Activated naive CD4-positive, alpha-beta T cell treated with anti-CD3 and anti-CD28 coated beads for 36 hours (primary cell): Measurements from ENCODE around the gene PLXNA4. TPM values are rescaled to one million over a fixed set of nuclear protein-coding genes. Genes with fewer than 3 reads are reported as not detected.

Source experiments
- CTCF ChIA-PET: fragments of 350-600 bp; sonication (Branson Sonifier 250); formaldehyde crosslinking; loops from one replicate; lab custom pipeline; 2021; ENCODE audit warnings: antibody characterized with exemption; lab: Charles Lee
- DNase-seq: peaks from one replicate; pipeline ENCODE4 v3.0.0-alpha.2; 2020
- H3K27ac Mint-ChIP-seq: one replicate; pipeline ENCODE4 v1.8.0; 2021; ENCODE audit warnings: mild to moderate bottlenecking, mixed read lengths
- H3K27me3 Mint-ChIP-seq: one replicate; pipeline ENCODE4 v1.8.0; 2021; ENCODE audit warnings: low read depth, mixed read lengths
- H3K36me3 Mint-ChIP-seq: one replicate; pipeline ENCODE4 v1.8.0; 2021; ENCODE audit warnings: low read depth, mixed read lengths
- H3K4me1 Mint-ChIP-seq: one replicate; pipeline ENCODE4 v1.8.0; 2021; ENCODE audit warnings: low read depth, mixed read lengths
- H3K4me3 Mint-ChIP-seq: one replicate; pipeline ENCODE4 v1.8.0; 2021; ENCODE audit warnings: mild to moderate bottlenecking, moderate library complexity, mixed read lengths
- H3K9me3 Mint-ChIP-seq: one replicate; pipeline ENCODE4 v1.8.0; 2021; ENCODE audit warnings: mixed read lengths
- intact Hi-C: fragments of 100-400 bp; cut with micrococcal nuclease; formaldehyde crosslinking; loops from one replicate; pipeline ENCODE4 v1.15.1; 2023
- total RNA-seq, 2 experiments: library from RNA; stranded (reverse); gene quantifications; one replicate each; pipeline ENCODE4 v1.2.3, GENCODE V29; 2021

The PLXNA4 gene
- total RNA-seq, 2 experiments from 2014 or later: 0.02 to 0.05 TPM

DNA sequence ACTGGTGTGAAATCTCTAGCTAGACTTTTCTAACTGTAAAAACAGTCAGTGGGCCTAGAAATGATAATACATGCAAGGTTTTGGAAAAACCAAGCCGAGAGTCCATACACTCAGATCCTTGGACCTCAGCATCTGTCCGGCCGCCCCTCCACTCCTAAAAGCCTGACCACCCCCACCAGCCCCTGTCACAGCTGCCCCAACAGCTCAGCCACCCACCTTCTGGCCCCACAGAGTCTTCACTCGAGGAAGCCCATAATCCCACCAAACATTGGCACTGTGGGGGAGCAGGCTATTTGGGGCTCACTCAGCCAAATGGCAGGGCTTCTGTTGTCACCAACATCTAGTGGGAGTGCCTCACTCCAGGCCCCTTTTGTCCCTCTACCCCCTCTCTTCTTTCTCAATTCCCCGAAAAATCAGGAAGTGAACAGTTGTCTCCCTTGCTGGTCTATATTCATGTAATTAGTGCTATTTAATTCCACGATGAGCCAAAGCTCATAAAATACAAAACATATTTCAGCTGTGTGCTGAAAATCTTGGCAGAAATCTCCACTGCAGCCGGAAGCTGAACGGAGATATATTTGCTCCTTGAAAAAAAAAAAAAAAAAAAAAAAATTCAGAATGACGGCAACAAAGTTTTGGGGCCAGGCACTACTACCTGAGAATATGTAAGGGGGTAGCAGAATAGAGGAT lies 55.5 kb downstream of the PLXNA4 start:
- Mint-ChIP-seq H3K27ac (no peak overlapping the region), H3K4me3 (no peak overlapping the region), H3K36me3 (no peaks in the 10 kb centered on the region), H3K4me1 (no peaks in the 10 kb centered on the region), H3K27me3 (no peaks in the 10 kb centered on the region), H3K9me3 (no peaks in the 10 kb centered on the region)
- intact Hi-C loops: no loop called here
- DNase-seq: no peak
- CTCF ChIA-PET: no interaction called here

DNA sequence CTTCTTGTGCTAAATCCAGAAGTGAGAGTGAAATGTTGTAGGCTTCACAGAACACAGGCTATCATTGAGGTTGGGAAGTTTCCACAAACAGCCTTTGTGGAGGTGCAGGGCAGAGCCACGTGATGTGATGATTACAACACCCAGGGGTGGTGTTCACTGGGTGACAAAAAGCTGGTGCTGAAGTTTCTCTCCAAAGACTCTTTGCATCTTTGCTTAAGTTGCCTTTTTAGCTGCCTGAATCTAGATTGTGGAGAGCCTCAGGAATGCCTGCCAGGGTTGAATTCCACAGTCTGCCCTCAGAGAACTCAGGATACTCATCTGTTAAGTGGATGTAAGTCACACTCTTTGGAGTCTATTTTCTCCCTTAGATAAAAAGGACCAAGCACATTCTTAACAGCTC lies 56.3 kb downstream of the PLXNA4 start:
- CTCF ChIA-PET: no interaction called here
- Mint-ChIP-seq H3K4me3 (no peak overlapping the region), H3K9me3 (no peaks in the 10 kb centered on the region), H3K27ac (no peak overlapping the region), H3K36me3 (no peaks in the 10 kb centered on the region), H3K4me1 (no peaks in the 10 kb centered on the region), H3K27me3 (no peaks in the 10 kb centered on the region)
- no peak for DNase-seq
- intact Hi-C loops: no loop called here

GRCh38 chr7:132518839-132519173 lies 57.5 kb downstream of the PLXNA4 start:
- H3K4me3 Mint-ChIP-seq: no peak overlapping the region
- CTCF ChIA-PET: interaction anchor here (1.2 kb wide), 1 partner anchor 62 kb away, joined by 4 read pairs; no protein-coding TSS in a partner anchor
- H3K9me3 Mint-ChIP-seq: no peaks in the 10 kb centered on the region
- H3K27me3 Mint-ChIP-seq: no peaks in the 10 kb centered on the region
- no peaks in the 10 kb centered on the region for H3K4me1 Mint-ChIP-seq
- DNase-seq: no peak
- intact Hi-C loops: no loop called here
- no peaks in the 10 kb centered on the region for H3K36me3 Mint-ChIP-seq
- H3K27ac Mint-ChIP-seq: no peak overlapping the region

- H3K4me1 Mint-ChIP-seq: no peaks in the 10 kb centered on the region
- H3K27ac Mint-ChIP-seq: no peak overlapping the region
- no peaks in the 10 kb centered on the region for H3K9me3 Mint-ChIP-seq
- no peaks in the 10 kb centered on the region for H3K27me3 Mint-ChIP-seq
- DNase-seq: peak; percentile 9
- H3K4me3 Mint-ChIP-seq: no peak overlapping the region
- no peaks in the 10 kb centered on the region for H3K36me3 Mint-ChIP-seq
- CTCF ChIA-PET: interaction anchor here (1.2 kb wide), 1 partner anchor 63 kb away, joined by 4 read pairs; no protein-coding TSS in a partner anchor
- intact Hi-C loops: no loop called here
These were observed 58.0 kb downstream of the PLXNA4 start for GRCh38 chr7:132518102-132518838.

- CTCF ChIA-PET: interaction anchor here (0.7 kb wide), 1 partner anchor 106 kb away, joined by 3 read pairs; no protein-coding TSS in a partner anchor
- Mint-ChIP-seq H3K27me3 (no peaks in the 10 kb centered on the region), H3K4me3 (no peak overlapping the region), H3K27ac (no peak overlapping the region), H3K4me1 (no peaks in the 10 kb centered on the region), H3K36me3 (no peaks in the 10 kb centered on the region), H3K9me3 (no peaks in the 10 kb centered on the region)
- intact Hi-C loops: no loop called here
- no peak for DNase-seq
These were observed 60.0 kb downstream of the PLXNA4 start for GRCh38 chr7:132516042-132516840.

DNA sequence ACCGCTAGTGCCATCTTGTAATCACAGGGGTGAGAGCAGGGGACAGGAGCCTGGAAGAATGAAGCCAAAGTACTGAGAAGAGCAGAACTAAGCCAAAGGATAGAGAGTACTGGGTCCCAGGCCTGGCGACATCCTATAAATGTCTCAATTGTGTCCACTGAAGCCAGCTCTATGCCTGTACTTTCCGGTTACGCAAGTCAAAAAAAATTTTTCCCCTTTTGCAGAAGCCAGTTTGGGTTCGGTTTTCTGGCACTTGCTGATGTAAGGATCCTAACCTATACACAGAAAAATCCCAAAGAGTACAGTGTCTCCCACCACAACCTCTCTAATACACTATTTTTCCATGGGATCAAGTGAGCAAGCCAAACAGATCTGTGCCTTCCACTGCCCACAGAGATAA lies 61.1 kb downstream of the PLXNA4 start:
- Mint-ChIP-seq H3K4me1 (peaks cover under 1% of the 10 kb centered on the region), H3K27me3 (no peaks in the 10 kb centered on the region), H3K4me3 (no peak overlapping the region), H3K36me3 (no peaks in the 10 kb centered on the region), H3K27ac (no peak overlapping the region), H3K9me3 (no peaks in the 10 kb centered on the region)
- DNase-seq: no peak
- intact Hi-C loops: no loop called here
- CTCF ChIA-PET: interaction anchor here (0.7 kb wide), 1 partner anchor 107 kb away, joined by 3 read pairs; no protein-coding TSS in a partner anchor

GRCh38 chr7:132514430-132514829 lies 61.8 kb downstream of the PLXNA4 start:
- Mint-ChIP-seq H3K36me3 (no peaks in the 10 kb centered on the region), H3K4me1 (peaks cover 8% of the 10 kb centered on the region), H3K9me3 (no peaks in the 10 kb centered on the region), H3K27ac (no peak overlapping the region), H3K27me3 (no peaks in the 10 kb centered on the region), H3K4me3 (no peak overlapping the region)
- CTCF ChIA-PET: no interaction called here
- DNase-seq: no peak
- intact Hi-C loops: no loop called here

- no peaks in the 10 kb centered on the region for H3K27me3 Mint-ChIP-seq
- no peak for DNase-seq
- no peak overlapping the region for H3K27ac Mint-ChIP-seq
- H3K36me3 Mint-ChIP-seq: no peaks in the 10 kb centered on the region
- peaks cover 11% of the 10 kb centered on the region for H3K4me1 Mint-ChIP-seq
- intact Hi-C loops: no loop called here
- H3K9me3 Mint-ChIP-seq: no peaks in the 10 kb centered on the region
- CTCF ChIA-PET: no interaction called here
- no peak overlapping the region for H3K4me3 Mint-ChIP-seq
These were observed 64.3 kb downstream of the PLXNA4 start for GRCh38 chr7:132511921-132512320.

DNA sequence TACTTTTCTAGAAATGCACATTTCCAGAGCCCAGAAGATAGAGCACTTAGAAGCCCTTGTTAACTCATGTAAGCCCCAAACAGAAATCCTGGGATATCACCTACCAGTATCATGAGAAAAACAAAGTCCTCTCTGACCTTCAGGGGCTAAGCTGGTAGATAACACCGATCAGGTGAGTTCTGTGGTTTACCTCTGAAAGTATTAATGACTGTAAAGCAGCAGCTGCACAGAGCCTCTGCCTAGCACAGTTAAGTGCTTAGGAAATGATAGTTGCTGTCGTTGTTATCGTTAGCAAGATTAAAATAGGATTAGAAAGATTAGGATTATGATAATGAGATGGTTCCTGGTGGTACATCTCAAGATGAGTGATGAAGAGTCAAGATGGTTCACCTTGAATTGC lies 64.9 kb downstream of the PLXNA4 start:
- H3K4me3 Mint-ChIP-seq: no peak overlapping the region
- no peak overlapping the region for H3K27ac Mint-ChIP-seq
- H3K36me3 Mint-ChIP-seq: no peaks in the 10 kb centered on the region
- H3K9me3 Mint-ChIP-seq: no peaks in the 10 kb centered on the region
- intact Hi-C loops: no loop called here
- peaks cover 11% of the 10 kb centered on the region for H3K4me1 Mint-ChIP-seq
- DNase-seq: no peak
- CTCF ChIA-PET: no interaction called here
- no peaks in the 10 kb centered on the region for H3K27me3 Mint-ChIP-seq

GRCh38 chr7:132509643-132510042 lies 66.6 kb downstream of the PLXNA4 start:
- no peak overlapping the region for H3K4me3 Mint-ChIP-seq
- H3K36me3 Mint-ChIP-seq: no peaks in the 10 kb centered on the region
- no peaks in the 10 kb centered on the region for H3K27me3 Mint-ChIP-seq
- no peak overlapping the region for H3K27ac Mint-ChIP-seq
- H3K4me1 Mint-ChIP-seq: peaks cover 11% of the 10 kb centered on the region
- no peaks in the 10 kb centered on the region for H3K9me3 Mint-ChIP-seq
- intact Hi-C loops: no loop called here
- no peak for DNase-seq
- CTCF ChIA-PET: interaction anchor here (0.9 kb wide), 1 partner anchor 124 kb away, joined by 3 read pairs; no protein-coding TSS in a partner anchor

- Mint-ChIP-seq H3K4me3 (no peak overlapping the region), H3K9me3 (no peaks in the 10 kb centered on the region), H3K36me3 (no peaks in the 10 kb centered on the region), H3K4me1 (peaks cover 11% of the 10 kb centered on the region), H3K27ac (no peak overlapping the region), H3K27me3 (no peaks in the 10 kb centered on the region)
- intact Hi-C loops: no loop called here
- CTCF ChIA-PET: interaction anchor here (0.9 kb wide), 1 partner anchor 124 kb away, joined by 3 read pairs; no protein-coding TSS in a partner anchor
- DNase-seq: no peak
These were observed 67.4 kb downstream of the PLXNA4 start for GRCh38 chr7:132508724-132509353.

DNA sequence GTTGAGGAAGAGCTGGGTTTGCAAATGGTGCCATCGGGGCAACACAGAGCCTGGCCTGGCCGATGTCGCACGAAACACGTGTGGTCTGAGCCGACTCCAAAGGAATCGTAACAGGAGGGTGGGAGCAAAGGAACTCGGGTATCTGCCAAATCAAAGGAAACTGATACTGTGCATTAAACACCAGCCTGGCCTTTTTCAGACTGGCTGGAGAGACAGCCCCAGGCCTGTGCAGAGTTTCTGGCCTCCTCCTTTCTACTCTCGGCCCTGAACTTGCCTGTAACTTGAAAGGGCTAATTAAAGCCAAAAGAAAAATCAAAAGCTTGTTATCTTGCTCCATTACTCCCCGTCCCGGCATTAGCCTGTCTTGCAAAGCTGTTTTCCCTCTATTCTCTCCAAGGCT lies 71.4 kb downstream of the PLXNA4 start:
- CTCF ChIA-PET: interaction anchor here (0.6 to 1.3 kb wide), 2 partner anchors 19 to 76 kb away, joined by 3 to 4 read pairs; no protein-coding TSS in a partner anchor
- Mint-ChIP-seq H3K36me3 (no peaks in the 10 kb centered on the region), H3K27me3 (no peaks in the 10 kb centered on the region), H3K27ac (no peak overlapping the region), H3K4me3 (no peak overlapping the region), H3K9me3 (no peaks in the 10 kb centered on the region), H3K4me1 (peaks cover 7% of the 10 kb centered on the region)
- intact Hi-C loops: no loop called here
- no peak for DNase-seq
